Measurements from ENCODE around the gene CTSD.
A peak's percentile ranks its signal among the peaks of the same experiment; 100 is the strongest.
"Not testable (repeated sequence)": the region's sequence is repeated elsewhere in the genome, so short reads cannot be mapped to it uniquely, and the experiment has no call there.

CTSD gene

DNA sequence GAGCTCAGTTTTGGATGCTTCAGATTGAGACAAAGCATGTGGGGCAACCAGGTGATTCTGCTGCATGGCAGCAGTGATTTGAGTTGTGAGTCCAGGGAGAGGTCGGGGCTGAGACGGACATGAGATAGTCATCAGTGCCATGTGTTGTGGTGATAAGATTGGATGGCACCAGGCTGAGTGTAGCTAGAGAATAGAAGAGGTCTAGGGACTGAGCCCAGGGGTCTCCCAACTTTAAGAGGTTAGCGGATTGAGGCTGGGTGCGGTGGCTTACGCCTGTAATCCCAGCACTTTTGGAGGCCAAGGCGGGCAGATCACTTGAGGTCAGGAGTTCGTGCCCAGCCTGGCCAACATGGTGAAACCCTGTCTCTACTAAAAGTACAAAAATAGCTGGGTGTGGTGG, 6.3 kb upstream of the CTSD start:
- DNase-seq (ENCODE audit: low read depth) = no peak

DNA sequence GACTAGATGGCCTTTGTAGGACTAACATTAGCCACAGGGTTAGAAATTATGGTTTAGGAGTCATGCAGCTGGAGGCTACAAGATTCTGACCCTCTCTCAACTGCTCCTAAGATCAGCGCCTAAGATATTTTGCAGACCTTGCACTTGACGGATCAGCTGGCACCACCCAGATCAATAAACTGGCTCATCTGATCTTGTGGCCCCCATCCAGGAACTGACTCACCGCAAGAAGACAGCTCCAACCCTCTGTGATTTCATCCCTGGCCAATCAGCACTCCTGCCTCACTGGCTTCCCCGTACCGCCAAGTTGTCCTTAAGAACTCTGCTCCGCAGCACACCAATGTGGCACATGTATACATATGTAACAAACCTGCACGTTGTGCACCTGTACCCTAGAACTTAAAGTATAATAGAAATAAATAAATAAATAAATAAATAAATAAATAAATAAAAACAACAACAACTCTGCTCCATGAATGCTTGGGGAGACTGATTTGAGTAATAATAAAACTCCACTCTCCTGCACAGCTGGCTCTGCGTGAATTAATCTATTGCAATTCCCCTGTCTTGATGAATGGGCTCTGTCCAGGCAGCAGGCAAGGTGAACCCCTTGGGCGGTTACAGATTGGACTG, 5.7 kb upstream of the CTSD start:
- not testable (repeated sequence) for DNase-seq (ENCODE audit: low read depth)

DNA sequence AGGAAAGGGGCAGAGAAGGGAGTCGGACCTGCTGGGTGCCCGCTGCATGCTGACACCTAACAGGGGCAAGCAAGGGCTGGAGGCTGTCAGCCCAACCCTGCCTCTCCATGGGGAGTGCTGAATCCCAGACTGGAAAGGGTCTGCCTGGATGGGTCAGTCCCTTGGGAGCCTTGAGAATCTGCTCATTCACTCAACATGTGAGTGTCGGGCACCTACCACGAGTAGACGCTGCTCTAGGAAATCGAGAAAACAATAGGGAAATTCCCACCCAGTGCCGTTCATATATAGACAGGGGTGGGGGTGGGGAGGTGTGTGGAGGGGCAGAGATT, 4.4 kb upstream of the CTSD start:
- no peak for DNase-seq (ENCODE audit: low read depth)

DNA sequence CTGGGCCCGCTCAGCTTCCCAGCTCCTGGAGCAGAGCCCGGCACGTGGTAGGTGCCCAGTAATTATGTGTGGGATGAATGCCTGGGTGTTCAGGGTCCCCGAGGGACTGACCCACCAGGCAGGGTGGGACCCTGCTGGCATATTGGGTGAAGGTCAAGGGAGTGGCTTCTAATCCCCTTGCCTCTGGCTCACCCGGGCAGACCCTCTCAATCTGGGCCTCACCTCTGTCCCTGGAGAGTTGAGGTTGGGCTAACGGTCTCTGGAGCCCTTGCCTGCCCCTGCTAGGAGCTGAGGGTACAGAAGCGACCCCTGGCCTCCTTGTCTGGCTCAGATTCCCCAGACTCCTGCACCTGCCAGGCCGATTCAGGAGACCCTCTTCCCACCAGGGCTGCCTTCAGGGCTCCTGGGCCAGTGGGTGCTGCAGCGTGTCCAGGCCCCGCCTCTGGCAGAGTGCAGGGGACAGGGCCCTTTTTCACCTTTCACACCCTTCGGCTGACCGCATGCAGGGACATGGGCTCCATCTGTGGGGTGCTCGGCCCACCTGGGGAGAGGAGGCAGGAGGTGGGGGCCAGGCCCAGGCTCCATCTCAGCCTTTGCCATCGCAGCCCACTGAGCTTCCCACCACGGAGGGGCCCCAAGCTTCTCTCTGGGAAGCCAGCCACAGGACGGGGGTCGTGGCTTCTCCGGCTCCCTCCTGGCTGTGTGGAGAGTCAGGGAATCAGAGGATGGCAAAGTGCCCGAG, 3.8 kb upstream of the CTSD start:
- no peak for DNase-seq (ENCODE audit: low read depth)

DNA sequence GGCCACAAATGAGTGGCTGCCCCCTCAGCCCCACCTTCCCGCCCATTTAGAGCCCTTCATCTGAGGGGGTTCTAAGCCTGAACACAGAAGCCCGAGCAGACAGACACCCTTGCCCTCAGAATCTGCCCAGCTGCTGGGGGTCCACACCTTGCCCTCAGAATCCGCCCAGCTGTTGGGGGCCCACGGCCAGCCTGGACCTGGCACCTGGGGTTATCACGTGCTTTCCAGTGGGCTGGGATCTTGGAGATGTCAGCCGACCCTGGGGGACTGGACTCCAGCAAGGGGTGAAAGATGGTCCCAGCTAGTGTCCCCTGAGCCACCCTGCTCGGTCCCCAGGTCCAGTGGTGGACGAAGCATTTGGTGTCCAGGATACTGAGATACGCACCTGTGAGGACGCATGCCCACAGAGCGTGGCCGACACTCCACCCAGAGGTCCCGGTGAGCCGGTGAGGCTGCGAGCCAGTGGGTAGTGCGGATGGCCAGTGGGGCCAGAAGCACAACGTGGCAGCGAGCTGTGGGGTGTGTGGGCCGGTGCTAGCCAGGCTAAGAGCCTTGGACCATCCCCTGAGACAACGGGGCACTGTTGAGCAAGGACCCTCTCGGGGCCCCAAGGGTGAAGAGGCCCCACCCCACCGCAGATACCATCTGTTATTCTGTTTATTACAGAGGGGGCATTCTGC, 3.1 kb upstream of the CTSD start:
- DNase-seq (ENCODE audit: low read depth) = no peak

DNA sequence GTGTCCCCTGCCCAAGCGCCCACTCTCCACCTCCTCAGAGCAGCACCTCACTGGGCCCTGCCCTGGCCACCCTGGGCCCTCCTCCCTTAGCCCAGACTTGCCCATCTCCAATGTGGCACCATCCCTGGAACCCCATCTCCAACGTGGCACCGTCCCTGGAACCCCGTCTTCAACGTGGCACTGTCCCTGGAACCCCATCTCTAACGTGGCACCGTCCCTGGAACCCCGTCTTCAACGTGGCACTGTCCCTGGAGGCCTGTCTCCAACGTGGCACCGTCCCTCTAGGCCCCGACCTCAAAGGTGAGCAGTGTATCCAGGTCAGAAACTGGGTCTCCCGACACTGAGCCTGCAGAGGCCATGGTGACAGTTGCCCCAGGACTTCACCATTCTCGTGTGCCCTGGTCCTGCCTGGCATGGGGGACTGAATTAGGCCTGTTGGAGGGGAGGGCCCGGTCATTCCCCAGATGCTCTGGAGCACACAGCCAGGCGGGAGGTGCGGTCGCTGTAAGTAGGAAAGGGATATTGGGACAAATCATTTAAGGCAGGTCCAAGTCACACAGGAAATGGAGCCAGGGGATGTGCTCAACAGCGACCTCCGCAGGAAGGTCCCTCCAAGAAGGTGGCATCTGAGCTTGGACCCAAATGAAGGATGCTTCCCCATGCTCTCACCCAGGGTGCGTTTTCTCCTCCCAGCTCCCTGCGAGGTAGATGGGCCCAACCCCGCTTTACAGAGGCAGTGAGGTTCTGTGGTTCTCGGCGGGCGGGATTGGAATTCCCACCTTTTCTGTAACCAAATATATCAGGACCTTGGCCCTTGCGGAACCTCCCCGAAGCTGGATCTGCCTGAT, 2.4 kb upstream of the CTSD start:
- DNase-seq (ENCODE audit: low read depth) = no peak

DNA sequence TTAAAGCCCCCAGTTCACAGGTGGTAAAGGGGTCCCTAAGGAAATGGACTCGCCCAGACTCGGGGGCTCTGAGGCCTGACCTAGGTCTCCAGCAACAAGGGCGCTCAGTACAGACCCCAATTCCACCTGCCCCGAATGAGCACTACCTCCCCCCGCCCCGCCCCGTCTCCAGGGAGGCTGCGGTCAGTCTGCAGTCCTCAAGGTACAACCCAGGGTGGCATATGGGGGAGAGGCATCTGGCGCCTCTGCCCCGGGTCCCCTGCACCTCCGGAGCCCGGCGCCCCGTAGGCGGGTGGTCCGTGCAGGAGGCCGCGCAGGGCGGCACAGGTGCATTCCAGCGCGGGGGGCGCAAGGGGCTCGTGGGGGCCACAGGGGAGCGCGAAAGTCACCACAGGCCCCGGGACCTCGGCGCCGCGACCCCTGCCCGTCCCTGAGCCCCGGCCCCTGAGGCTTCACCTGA, 361 bp downstream of the CTSD start:
- DNase-seq (ENCODE audit: low read depth) = no peak

DNA sequence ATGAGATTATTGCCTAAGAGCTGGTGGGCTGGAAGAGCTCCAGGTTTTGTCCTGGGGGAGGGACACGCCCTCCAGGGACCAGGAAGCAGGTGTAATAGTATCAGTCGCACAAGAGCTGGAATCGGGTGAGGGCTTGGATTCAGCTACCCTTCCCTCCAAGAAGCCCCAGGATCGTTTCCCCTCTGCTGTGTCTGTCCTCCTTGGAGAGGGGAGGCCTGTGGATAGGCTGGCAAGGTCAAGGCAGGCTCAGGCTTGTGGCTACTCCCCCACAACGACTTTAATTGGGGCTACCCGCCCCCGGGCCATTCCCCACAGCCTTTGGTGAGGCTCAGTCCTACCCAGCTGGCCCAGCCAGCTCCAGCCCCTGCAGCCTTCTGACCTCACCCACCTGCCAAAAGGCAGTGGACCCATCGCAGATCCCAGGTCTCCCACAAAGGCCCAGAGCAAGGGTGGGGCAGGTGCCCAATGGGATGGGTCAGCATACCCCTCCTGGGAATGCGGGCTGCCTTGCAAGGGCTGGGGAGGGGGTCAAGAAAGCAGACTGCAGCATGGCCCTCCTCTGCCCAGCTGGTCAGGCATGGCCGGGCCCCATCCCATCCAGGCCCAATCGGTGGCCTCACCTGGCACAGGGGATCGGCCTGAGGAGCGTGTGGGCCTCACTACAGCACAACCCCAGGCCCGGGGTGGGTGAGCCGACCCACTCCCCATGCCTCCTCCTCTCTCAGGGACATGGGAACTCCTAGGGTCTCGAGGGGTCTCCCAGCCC, 1.0 kb downstream of the CTSD start:
- DNase-seq (ENCODE audit: low read depth) = no peak

DNA sequence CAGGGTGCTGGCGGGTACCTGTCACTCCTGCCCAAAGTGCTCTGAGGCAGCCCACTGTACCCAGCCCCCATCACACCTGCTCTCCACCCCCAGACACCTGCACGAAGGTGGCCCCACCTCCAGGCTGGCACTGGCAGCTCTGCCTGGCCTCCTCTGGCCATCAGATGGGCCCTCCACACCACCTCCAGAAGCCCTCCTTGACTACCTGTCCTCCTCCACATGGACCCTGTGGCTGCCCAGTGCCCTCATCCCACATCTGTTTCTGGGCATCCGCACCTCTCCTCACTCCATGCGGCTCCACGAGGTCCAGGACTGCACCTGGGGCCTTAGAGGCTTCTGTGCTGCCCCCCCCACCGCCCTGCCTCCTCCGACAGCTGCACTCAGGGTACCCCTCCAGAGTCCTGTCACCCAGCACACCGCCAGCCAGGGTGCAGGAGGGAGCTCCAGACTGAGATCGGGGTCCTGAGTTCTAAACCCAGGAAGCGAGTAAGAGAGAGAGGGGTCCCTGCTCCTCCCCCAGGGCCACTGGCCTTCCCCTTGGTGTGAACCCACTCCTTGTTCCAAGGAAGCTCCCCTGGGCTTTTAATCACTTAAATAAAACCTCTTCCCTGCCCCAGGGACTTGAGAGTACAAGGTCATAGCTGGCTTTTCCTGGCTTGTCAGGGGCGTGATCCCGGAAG, 1.7 kb downstream of the CTSD start:
- no peak for DNase-seq (ENCODE audit: low read depth)

DNA sequence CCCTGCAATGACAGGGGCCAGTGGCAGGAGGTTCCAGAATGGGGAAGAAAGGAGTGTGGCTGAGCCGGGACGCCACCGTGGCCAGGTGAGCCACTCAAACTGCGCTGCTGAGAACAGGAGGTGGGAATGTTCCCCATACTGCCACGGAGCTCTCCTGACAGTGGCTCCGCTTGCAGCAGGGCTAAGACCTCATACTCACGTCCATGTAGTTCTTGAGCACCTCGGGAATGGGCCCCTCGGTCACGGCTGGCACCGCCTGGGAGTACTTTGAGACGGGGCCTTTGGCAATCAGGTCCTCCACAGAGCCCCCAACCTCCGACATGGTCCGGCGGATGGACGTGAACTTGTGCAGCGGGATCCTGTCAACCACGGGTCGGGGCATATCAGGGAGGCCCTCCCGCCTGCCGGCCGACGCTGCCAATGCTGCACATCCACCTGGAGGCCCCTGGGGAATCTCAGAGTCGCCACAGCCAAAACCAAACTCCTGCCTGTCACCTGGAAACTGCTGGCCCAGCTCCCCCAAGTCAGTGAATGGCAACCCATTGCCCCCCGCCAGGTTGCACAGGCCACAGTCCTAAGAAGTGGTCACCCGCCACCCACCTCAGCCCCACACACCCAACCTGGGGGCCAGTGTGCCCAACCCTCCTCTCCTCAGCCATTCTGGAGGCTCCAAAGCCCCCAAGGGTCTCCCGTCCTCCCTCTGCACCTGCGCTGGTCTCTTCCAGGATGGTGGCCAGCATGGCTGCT, 2.4 kb downstream of the CTSD start:
- no peak for DNase-seq (ENCODE audit: low read depth)

DNA sequence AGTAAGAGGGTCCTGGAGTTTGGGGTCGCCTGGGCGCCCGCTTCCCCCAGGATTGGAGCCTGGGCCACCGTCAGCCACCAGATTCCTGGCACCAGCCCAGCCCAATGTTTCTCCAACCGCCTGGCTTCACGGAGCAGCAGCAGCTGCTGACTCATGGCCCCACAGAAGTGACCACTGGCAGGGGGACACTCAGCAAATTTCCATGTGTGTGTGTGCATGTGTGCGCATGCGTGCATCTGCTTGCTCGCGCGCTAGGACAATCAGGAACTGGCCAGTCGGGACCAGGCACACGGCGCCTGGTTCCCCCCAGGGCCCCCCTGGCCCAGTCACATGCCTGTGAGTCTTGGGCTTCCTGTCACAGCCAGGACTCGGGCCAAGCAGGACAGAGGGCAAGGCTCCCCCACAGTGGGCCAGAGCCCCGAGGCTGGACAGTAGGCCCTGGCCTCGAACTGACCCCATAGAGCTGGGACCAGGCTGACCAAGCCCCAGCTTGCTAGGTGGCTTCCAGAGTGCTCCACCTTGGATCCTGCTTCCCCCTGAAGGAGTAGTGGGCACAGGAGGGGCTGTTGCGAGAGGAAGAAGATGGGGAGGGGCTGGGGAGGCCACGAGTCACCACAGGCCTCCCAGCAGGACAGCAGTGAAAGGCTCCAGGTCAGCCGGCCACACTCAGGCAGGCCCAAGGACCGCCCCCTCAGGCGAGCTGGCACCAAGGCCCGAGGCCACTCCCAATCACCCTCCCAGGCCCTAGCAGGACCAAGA, 3.2 kb downstream of the CTSD start:
- no peak for DNase-seq (ENCODE audit: low read depth)

DNA sequence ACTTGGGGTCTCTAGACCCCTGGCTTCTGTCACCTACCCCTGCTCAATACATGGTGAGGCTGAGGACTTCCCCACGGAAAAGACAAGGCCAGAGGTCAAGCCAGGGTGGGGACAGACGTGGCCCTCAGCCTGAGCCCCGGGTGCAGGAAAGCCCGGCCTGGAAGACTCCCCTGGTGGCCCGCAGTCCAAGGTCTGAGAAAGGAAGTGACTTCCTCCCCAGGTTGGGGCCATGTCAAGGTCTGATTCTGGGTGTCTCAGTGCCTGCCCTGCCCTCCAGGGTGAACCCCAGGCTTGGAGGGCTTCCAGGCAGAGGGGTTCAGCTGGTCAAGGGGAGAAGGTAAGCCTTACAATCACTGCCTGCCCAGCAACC, 3.9 kb downstream of the CTSD start:
- DNase-seq (ENCODE audit: low read depth) = no peak

DNA sequence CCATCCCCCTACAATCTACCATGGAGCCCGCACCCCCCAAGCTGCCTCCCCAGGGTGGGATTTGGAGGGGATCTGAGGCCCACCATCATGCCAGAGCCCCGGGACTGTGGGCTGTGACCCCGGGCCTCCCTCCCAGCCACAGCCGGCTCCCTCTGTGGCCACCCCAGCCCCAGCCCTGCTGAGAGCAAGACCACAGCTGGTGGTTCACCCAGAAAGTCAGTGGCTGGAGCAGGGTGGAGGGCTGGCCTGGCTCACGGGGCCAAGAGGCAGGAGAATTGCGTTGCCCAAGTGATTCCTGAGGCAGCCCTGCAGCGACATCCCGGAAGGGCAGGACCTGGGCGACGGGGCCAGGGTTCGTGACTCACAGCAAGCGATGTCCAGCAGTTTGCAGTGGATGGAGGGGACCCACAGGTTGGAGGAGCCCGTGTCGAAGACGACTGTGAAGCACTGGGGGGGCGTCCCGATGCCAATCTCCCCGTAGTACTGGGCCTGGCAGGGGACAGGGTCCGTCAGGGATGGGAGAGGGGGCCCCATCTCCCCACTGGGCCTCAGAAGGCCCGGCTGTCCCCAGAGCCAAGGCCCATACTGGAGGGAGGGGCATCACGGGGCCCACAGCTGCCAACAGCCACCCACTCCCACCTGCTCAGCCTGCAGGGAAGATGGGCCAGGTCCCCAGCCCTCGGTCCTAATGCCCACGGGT, 4.4 kb downstream of the CTSD start:
- DNase-seq (ENCODE audit: low read depth) = no peak

DNA sequence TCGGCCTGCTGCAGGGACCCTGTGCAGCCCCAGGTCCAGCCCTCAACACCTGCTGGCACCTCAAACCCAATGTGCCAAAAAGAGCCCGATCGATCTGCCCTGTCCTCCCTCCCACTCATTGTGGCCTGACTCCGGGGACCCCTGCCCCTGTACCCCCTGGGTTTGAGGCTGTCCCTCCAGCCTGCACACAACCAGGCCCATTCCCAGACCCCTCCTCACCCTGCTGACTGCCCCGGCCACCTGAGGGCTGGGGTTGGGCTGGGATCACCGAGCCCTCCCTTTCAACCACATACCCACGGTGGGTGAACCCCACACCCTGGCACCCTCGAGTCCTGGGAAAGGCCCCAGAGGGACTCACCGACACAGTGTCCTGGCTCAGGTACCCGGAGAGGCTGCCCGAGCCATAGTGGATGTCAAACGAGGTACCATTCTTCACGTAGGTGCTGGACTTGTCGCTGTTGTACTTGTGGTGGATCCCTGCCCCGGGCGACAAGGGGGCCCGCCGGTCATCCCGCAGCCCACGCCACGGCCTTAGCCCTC, 5.0 kb downstream of the CTSD start:
- no peak for DNase-seq (ENCODE audit: low read depth)

DNA sequence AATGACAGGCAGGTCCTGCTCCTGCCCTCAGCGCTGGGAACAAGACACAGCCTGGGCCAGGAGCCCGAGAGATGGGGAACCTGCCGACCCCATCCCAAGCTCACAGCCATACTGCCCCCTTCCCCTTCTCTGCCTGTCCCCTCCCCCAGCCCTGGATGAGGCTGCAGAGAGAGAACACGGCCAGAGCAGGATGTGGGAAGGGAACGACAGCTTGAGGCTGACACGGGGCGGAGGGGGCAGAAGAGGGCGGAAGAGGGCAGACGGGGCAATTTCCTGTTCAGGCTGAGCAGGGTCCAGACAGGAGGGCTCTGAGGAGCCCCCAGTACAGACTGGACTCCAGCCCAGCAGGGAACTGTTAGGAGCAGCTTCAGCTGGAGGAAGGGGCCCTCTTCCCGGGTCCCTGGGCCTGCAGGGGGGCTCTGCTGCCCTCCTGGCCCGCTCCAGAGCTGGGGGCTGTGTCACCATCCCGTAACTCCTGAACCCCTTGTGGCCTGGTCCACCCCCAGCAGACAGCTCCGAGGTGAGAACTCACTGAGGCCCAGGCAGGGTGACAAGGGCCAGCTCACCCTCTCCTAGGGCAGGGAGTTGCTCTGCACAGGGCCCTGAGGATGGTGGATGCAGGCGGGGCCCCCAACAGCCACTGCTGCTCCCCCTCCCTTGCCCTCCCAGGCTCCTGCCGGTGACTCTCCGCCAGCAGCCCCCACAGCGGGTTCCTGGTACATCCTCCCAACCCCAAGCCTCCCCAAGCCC, 5.7 kb downstream of the CTSD start:
- peak; percentile 42 for DNase-seq (ENCODE audit: low read depth)

DNA sequence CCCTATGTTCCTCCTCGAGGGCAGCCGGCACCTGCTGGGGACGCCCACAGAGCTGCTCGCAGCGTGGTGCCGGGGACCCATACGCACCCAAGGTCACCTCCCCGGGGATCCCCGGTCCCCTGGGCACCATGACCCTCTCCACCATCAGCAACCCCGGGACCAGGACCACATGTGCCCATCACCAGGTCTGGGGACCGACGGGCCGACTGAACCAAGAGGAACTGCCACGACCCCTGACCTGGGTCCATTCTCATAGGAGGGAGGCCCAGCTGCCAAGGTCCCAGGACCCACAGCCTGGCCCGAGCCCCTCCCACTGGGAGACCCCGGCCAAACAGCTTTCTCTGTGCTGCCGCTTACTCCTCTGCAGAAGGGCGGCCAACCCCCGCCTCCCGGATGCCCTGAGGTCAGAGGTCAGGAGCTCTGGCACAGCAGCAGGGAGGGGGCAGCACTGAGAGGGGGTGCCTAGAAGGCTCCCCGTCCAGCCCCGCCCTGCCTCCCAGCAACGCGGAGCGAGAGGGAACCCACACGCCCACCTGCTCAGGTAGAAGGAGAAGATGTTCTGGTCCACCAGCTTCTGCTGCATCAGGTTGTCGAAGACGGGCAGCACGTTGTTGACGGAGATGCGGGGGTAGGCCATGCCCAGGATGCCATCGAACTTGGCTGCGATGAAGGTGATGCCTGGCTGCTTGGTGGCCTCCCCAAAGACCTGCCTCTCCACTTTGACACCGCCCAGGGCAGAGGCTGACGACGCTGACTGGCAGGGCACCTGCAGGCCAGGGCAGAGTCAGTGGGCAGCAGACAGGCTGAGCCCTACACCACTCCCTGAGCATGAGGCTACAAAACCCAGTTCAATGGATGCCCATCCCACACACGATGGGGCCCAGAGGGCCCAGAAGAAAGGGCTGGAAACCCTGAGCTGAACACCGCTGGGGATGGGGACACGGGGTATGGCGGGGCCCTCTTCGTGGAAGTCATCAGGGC, 6.6 kb downstream of the CTSD start:
- no peak for DNase-seq (ENCODE audit: low read depth)
